H9 (cell line): Measurements from ENCODE around the gene ARFGEF2. TPM values are rescaled to one million over a fixed set of nuclear protein-coding genes. Genes with fewer than 3 reads are reported as not detected.
A peak's percentile ranks its signal among the peaks of the same experiment; 100 is the strongest.

Source experiments
- DNase-seq: peaks from one replicate; pipeline ENCODE4 v3.0.0-alpha.2; 2017
- H2AFZ ChIP-seq: one replicate; pipeline ENCODE4 v1.6.1; 2013; ENCODE audit warnings: mild to moderate bottlenecking, low read length, control low read depth, moderate library complexity
- H2AK5ac ChIP-seq: 2 replicates; pipeline ENCODE4 v1.6.1; 2013; ENCODE audit warnings: low read length, control low read depth, mixed read lengths; ENCODE audit not compliant: insufficient read length
- H2BK120ac ChIP-seq: one replicate; pipeline ENCODE4 v1.6.1; 2013; ENCODE audit warnings: low read depth, mild to moderate bottlenecking, low read length, control low read depth, inconsistent platforms; ENCODE audit not compliant: poor library complexity, severe bottlenecking
- H2BK12ac ChIP-seq: 2 replicates; pipeline ENCODE4 v1.6.1; 2013; ENCODE audit warnings: low read length, control low read depth, mixed read lengths, low read depth; ENCODE audit not compliant: insufficient read length
- H2BK15ac ChIP-seq: 2 replicates; pipeline ENCODE4 v1.6.1; 2013; ENCODE audit warnings: low read depth, low read length, control low read depth
- H2BK20ac ChIP-seq: one replicate; pipeline ENCODE4 v1.6.1; 2013; ENCODE audit warnings: low read depth, mild to moderate bottlenecking, low read length, control low read depth, inconsistent platforms; ENCODE audit not compliant: poor library complexity, severe bottlenecking
- H2BK5ac ChIP-seq: 2 replicates; pipeline ENCODE4 v1.6.1; 2013; ENCODE audit warnings: low read length, control low read depth, mixed read lengths; ENCODE audit not compliant: insufficient read length
- H3K14ac ChIP-seq: 2 replicates; pipeline ENCODE4 v1.6.1; 2013; ENCODE audit warnings: low read length, control low read depth; ENCODE audit not compliant: insufficient read depth
- H3K18ac ChIP-seq: 2 replicates; pipeline ENCODE4 v1.6.1; 2013; ENCODE audit warnings: low read depth, mild to moderate bottlenecking, mixed read lengths, low read length, control low read depth; ENCODE audit not compliant: insufficient read length
- H3K23ac ChIP-seq: 2 replicates; pipeline ENCODE4 v1.6.1; 2013; ENCODE audit warnings: low read length, control low read depth, mixed read lengths, low read depth; ENCODE audit not compliant: insufficient read length
- H3K23me2 ChIP-seq: 2 replicates; pipeline ENCODE4 v1.6.1; 2013; ENCODE audit warnings: low read depth, mild to moderate bottlenecking, mixed read lengths, low read length, control low read depth; ENCODE audit not compliant: insufficient read length, poor library complexity, severe bottlenecking
- H3K27ac ChIP-seq: 2 replicates; pipeline ENCODE4 v1.5.1; 2013; ENCODE audit warnings: low read length, control low read depth, mixed read lengths, low read depth; ENCODE audit not compliant: insufficient read length
- H3K27me3 ChIP-seq: 2 replicates; pipeline ENCODE4 v1.6.1; 2013; ENCODE audit warnings: low read length, control low read depth, inconsistent platforms; ENCODE audit not compliant: insufficient read depth
- H3K4ac ChIP-seq: 2 replicates; pipeline ENCODE4 v1.6.1; 2013; ENCODE audit warnings: low read depth, mild to moderate bottlenecking, control low read depth, inconsistent platforms, low read length, moderate library complexity
- H3K4me1 ChIP-seq: 2 replicates; pipeline ENCODE4 v1.6.1; 2013; ENCODE audit warnings: low read length, control low read depth, inconsistent platforms; ENCODE audit not compliant: insufficient read depth
- H3K4me2 ChIP-seq: 2 replicates; pipeline ENCODE4 v1.6.1; 2013; ENCODE audit warnings: low read length, control low read depth, mixed read lengths; ENCODE audit not compliant: insufficient read length, insufficient read depth
- H3K56ac ChIP-seq: 2 replicates; pipeline ENCODE4 v1.6.1; 2013; ENCODE audit warnings: low read depth, mild to moderate bottlenecking, mixed read lengths, low read length, control low read depth; ENCODE audit not compliant: insufficient read length
- H3K79me1 ChIP-seq: 2 replicates; pipeline ENCODE4 v1.6.1; 2013; ENCODE audit warnings: low read depth, mild to moderate bottlenecking, moderate library complexity, low read length, control low read depth, inconsistent platforms; ENCODE audit not compliant: insufficient read depth, poor library complexity, severe bottlenecking
- H3K79me2 ChIP-seq: 2 replicates; pipeline ENCODE4 v1.6.1; 2013; ENCODE audit warnings: low read length, control low read depth, inconsistent platforms; ENCODE audit not compliant: insufficient read depth
- H3K9ac ChIP-seq: 2 replicates; pipeline ENCODE4 v1.6.1; 2013; ENCODE audit warnings: low read length, control low read depth, mixed read lengths; ENCODE audit not compliant: insufficient read length; ENCODE audit errors: extremely low read depth
- H3K9me3 ChIP-seq: one replicate; pipeline ENCODE4 v1.6.1; 2013; ENCODE audit warnings: low read depth, low read length, inconsistent platforms; ENCODE audit not compliant: control insufficient read depth
- H3T11ph ChIP-seq: one replicate; pipeline ENCODE4 v1.6.1; 2013; ENCODE audit warnings: mild to moderate bottlenecking, low read length, control low read depth, inconsistent platforms
- H4K20me1 ChIP-seq: one replicate; pipeline ENCODE4 v1.6.1; 2013; ENCODE audit not compliant: control insufficient read depth, insufficient read length, insufficient read depth
- H4K5ac ChIP-seq: 2 replicates; pipeline ENCODE4 v1.6.1; 2013; ENCODE audit warnings: low read depth, mild to moderate bottlenecking, mixed read lengths, low read length, control low read depth; ENCODE audit not compliant: insufficient read length
- H4K8ac ChIP-seq: replicated peaks from 2 replicates; pipeline ENCODE4 v1.6.1; 2013; ENCODE audit warnings: low read length, control low read depth, mixed read lengths, low read depth; ENCODE audit not compliant: insufficient read length
- H4K91ac ChIP-seq: 2 replicates; pipeline ENCODE4 v1.6.1; 2013; ENCODE audit warnings: low read depth, mild to moderate bottlenecking, moderate library complexity, mixed read lengths, low read length, control low read depth; ENCODE audit not compliant: insufficient read length
- H3K27ac Mint-ChIP-seq, 3 experiments: 2 replicates in 2 of 3; 3 replicates in 1 of 3; pipeline ENCODE4 v1.8.0; 2020 to 2021; ENCODE audit warnings: mixed read lengths in 3 of 3, mild to moderate bottlenecking in 1 of 3, moderate library complexity in 1 of 3
- H3K27me3 Mint-ChIP-seq: 2 replicates; pipeline ENCODE4 v1.8.0; 2021; ENCODE audit warnings: low read depth, mild to moderate bottlenecking, moderate library complexity, mixed read lengths
- H3K36me3 Mint-ChIP-seq, 3 experiments: 2 replicates in 2 of 3; 3 replicates in 1 of 3; pipeline ENCODE4 v1.8.0; 2020 to 2021; ENCODE audit warnings: low read depth in 3 of 3, mixed read lengths in 3 of 3; ENCODE audit not compliant: insufficient read depth in 1 of 3
- H3K4me1 Mint-ChIP-seq, 2 experiments: 2 replicates each; pipeline ENCODE4 v1.8.0; 2020; ENCODE audit warnings: mixed read lengths in 2 of 2
- H3K4me3 Mint-ChIP-seq, 2 experiments: 2 replicates in 1 of 2; 3 replicates in 1 of 2; pipeline ENCODE4 v1.8.0; 2020 to 2021; ENCODE audit warnings: mild to moderate bottlenecking in 2 of 2, mixed read lengths in 2 of 2, moderate library complexity in 1 of 2
- H3K9me3 Mint-ChIP-seq, 2 experiments: 2 replicates in 1 of 2; 3 replicates in 1 of 2; pipeline ENCODE4 v1.8.0; 2020; ENCODE audit warnings: mild to moderate bottlenecking in 2 of 2, mixed read lengths in 2 of 2, moderate library complexity in 1 of 2
- CTCF ChIP-seq: fragments of 200-600 bp; sonication (generic); conservative IDR thresholded peaks from 3 replicates; pipeline ENCODE4 v1.8.0; 2021; ENCODE audit warnings: antibody characterized with exemption, mild to moderate bottlenecking
- WGBS: extraction: QIAGEN DNeasy Blood & Tissue Kit; methylation state at CpG from one replicate; pipeline ENCODE4 v1.1.7; 2013; ENCODE audit warnings: missing lambda C conversion rate, low lambda C conversion rate, mixed read lengths; ENCODE audit not compliant: insufficient read length; ENCODE audit errors: extremely low coverage; 5-methylcytosine and 5-hydroxymethylcytosine counted together
- total RNA-seq: library from RNA; stranded (reverse); gene quantifications from 2 replicates; pipeline ENCODE4 v1.2.1, GENCODE V29; 2021

Gene ARFGEF2
- total RNA-seq, 1 experiment from 2014 or later, result 16.6 TPM

GRCh38 chr20:48898896-48899530 lies 22.5 kb upstream of the ARFGEF2 start:
- H3K23me2 ChIP-seq, result no peaks in the 10 kb centered on the region
- H2BK12ac ChIP-seq, result no peak overlapping the region
- Mint-ChIP-seq H3K4me3 (no peak overlapping the region), H3K36me3 (no peaks in the 10 kb centered on the region), H3K27ac (peak overlapping the region in 1 of 3 experiments; percentile 61; a peak in 2 of 7 replicates), H3K9me3 (no peaks in the 10 kb centered on the region; a peak in 1 of 5 replicates), H3K4me1 (peaks cover 0 to 11% of the 10 kb centered on the region in 2 experiments; a peak in 2 of 4 replicates), H3K27me3 (peaks cover 4% of the 10 kb centered on the region)
- no peaks in the 10 kb centered on the region for H3K79me1 ChIP-seq
- H4K91ac ChIP-seq, result no peak overlapping the region
- no peaks in the 10 kb centered on the region for H3K79me2 ChIP-seq
- H3K14ac ChIP-seq, result no peak overlapping the region
- no peak overlapping the region for H3K56ac ChIP-seq
- H3K9me3 ChIP-seq, result no peaks in the 10 kb centered on the region
- H3K27ac ChIP-seq, result no peak overlapping the region
- H4K20me1 ChIP-seq, result no peaks in the 10 kb centered on the region
- H3K9ac ChIP-seq, result no peak overlapping the region
- H4K5ac ChIP-seq, result no peak overlapping the region
- H2AFZ ChIP-seq, result no peak overlapping the region
- no peaks in the 10 kb centered on the region for H3K4me1 ChIP-seq
- no peak overlapping the region for H2AK5ac ChIP-seq
- H3K23ac ChIP-seq, result no peak overlapping the region
- no peak overlapping the region for H3T11ph ChIP-seq
- no peak overlapping the region for H3K18ac ChIP-seq
- no peak overlapping the region for H4K8ac ChIP-seq
- H3K4ac ChIP-seq, result no peak overlapping the region
- WGBS, result no CpG with 5 or more reads among the region's 5 CpGs
- H3K27me3 ChIP-seq, result no peaks in the 10 kb centered on the region
- H3K4me2 ChIP-seq, result no peak overlapping the region
- no peak overlapping the region for H2BK5ac ChIP-seq
- DNase-seq, result no peak
- H2BK20ac ChIP-seq, result no peak overlapping the region
- H2BK15ac ChIP-seq, result no peak overlapping the region
- H2BK120ac ChIP-seq, result no peak overlapping the region
- TF ChIP-seq CTCF, result no peak
